ENCODE data around the gene CCDC102A. TPM values are rescaled to one million over a fixed set of nuclear protein-coding genes. Genes with fewer than 3 reads are reported as not detected.

CCDC102A gene
- total RNA-seq, 4 donors from 2014 or later = 13.1 to 34.9 (median 18.9) TPM

GRCh38 chr16:57577691-57578224, 41.4 kb upstream of the CCDC102A start:
- H3K9me3 ChIP-seq = no peaks in the 10 kb centered on the region
- intact Hi-C loops (cut with DNase I) = loop anchor here (10.0 kb wide), 2 partner anchors 147 to 287 kb away; no protein-coding TSS in a partner anchor
- TF ChIP-seq POLR2A (IDR thresholded peaks at IDR 0.05) = no peak
- no peak for TF ChIP-seq CTCF (IDR thresholded peaks at IDR 0.05)

GRCh38 chr16:57577214-57577613, 40.8 kb upstream of the CCDC102A start:
- Histone ChIP-seq H3K4me3 (replicated peaks in 1 of 3) (no peak overlapping the region), H3K27me3 (no peaks in the 10 kb centered on the region), H3K9me3 (no peaks in the 10 kb centered on the region), H3K27ac (no peak overlapping the region), H3K4me1 (peaks cover 0 to 5% of the 10 kb centered on the region in 2 donors), H3K36me3 (no peaks in the 10 kb centered on the region)
- no peak for DNase-seq
- no peak for TF ChIP-seq CTCF (IDR thresholded peaks at IDR 0.05)
- TF ChIP-seq POLR2A (IDR thresholded peaks at IDR 0.05) = no peak
- intact Hi-C loops (cut with DNase I) = loop anchor here (10.0 kb wide), 2 partner anchors 148 to 288 kb away; no protein-coding TSS in a partner anchor
- 85 to 92% methylated on average over 6 of the region's 6 CpGs for WGBS, 2 donors

More at GRCh38 chr16:57577691-57578224, 41.4 kb upstream of the CCDC102A start:
- Histone ChIP-seq H3K36me3 (no peaks in the 10 kb centered on the region), H3K4me1 (peaks cover 0 to 5% of the 10 kb centered on the region in 2 donors), H3K27ac (no peak overlapping the region), H3K27me3 (no peaks in the 10 kb centered on the region), H3K4me3 (replicated peaks in 1 of 3) (no peak overlapping the region)
- 71 to 72% methylated on average over 1 to 4 of the region's 4 CpGs for WGBS, 2 donors
- DNase-seq = no peak

- intact Hi-C loops (cut with DNase I) = loop anchor here (10.0 kb wide), 2 partner anchors 148 to 288 kb away; no protein-coding TSS in a partner anchor
Measured at GRCh38 chr16:57576429-57576870, 40.1 kb upstream of the CCDC102A start.

GRCh38 chr16:57575468-57576277, 39.3 kb upstream of the CCDC102A start:
- intact Hi-C loops (cut with DNase I) = loop anchor here (10.0 kb wide), 2 partner anchors 149 to 289 kb away; no protein-coding TSS in a partner anchor
- no peak for TF ChIP-seq POLR2A (IDR thresholded peaks at IDR 0.05)
- TF ChIP-seq CTCF (IDR thresholded peaks at IDR 0.05) = no peak
- H3K9me3 ChIP-seq = no peaks in the 10 kb centered on the region
- H3K4me3 ChIP-seq (replicated peaks in 1 of 3) = no peak overlapping the region
- no peaks in the 10 kb centered on the region for H3K4me1 ChIP-seq
- no peaks in the 10 kb centered on the region for H3K36me3 ChIP-seq
- H3K27ac ChIP-seq = no peak overlapping the region
- 87 to 88% methylated on average over 11 of the region's 16 CpGs for WGBS, 2 donors
- H3K27me3 ChIP-seq = no peaks in the 10 kb centered on the region
- DNase-seq = no peak

More at GRCh38 chr16:57576429-57576870, 40.1 kb upstream of the CCDC102A start:
- TF ChIP-seq CTCF (IDR thresholded peaks at IDR 0.05) = peak; percentile 88 to 95 (median 90)
- TF ChIP-seq POLR2A (IDR thresholded peaks at IDR 0.05) = no peak
- Histone ChIP-seq H3K4me1 (peaks cover 0 to 1% of the 10 kb centered on the region in 2 donors), H3K9me3 (no peaks in the 10 kb centered on the region), H3K4me3 (replicated peaks in 1 of 3) (no peak overlapping the region), H3K27ac (no peak overlapping the region), H3K27me3 (no peaks in the 10 kb centered on the region), H3K36me3 (no peaks in the 10 kb centered on the region)
- DNase-seq = peak; percentile 74 to 81
- 25 to 27% methylated on average over 12 to 16 of the region's 16 CpGs for WGBS, 2 donors

Measured in thyroid gland (tissue), 4 donors.